Activated naive CD4-positive, alpha-beta T cell treated with anti-CD3 and anti-CD28 coated beads, Interleukin-2, amount 50 U/mL, for 16 hours (primary cell): Measurements from ENCODE around the gene GRIP1.

ENCODE experiments used
- DNase-seq: peaks from one replicate; pipeline ENCODE4 v3.0.0-alpha.2; 2020

GRIP1 gene

DNA sequence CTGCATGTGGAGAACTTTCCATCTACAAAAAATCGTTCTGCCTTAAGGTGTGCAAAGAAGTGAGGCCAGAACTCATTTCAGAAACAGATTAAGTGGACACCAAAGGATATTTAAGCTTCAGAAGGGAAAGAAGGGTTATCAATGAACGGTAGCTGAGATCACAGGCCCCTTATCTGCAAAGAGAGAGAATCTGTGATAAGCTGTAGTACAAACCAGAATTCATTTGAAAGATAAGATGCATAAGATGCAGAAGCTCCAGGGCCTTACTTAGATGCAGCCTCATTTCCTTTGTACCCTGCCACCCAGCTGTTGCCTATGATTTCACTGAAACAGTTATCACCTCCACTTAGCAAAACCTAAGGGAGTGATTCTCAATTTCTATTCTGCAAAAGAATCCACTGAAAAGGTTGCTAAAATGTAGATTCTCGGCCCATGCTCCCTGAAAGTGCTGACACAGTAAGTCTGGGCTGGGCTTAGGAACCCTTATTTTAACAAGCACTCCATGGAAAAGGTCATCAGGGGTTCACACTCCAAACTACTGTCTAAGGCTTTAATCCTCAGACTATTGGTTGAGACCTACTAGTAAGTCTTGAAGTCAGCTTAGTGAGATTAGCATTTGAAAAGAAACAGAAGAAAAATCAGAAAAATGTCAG lies 311.7 kb downstream of the GRIP1 start:
- no peak for DNase-seq

DNA sequence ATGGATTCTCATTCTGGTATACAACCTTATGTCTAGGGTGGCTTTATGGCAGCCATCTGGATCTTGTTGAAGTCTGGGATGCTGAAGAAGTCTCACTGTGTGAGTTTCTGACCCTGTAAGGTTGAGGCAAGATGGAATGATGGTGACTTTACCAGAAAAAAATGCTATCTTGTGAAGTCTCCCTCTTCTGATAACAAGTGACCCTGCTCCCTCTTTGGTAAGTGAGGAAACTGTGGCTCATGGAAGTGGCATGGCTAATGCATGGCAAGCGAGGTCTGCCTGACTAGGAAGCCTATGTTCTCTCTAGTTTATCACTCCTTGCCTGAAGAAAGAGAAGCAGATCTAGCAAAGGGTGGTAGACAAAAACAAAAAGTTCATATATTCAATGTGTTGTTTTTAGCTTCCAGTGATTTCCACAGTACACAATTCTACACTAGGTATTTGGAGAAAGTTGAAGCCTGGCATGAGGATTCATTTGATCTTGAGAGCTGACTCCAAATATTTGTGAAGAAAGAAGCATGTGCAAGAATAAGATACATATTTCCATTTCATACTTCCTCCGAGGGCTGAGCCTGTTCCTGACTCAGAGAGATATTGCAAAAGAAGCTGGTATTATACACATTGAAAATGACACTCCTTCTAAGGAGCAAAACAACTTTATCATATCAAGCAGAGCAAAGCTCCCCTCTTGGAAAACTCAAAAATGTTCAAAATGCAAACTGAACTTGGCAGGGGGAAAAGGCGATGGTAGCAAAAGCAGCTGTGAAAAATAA lies 313.0 kb downstream of the GRIP1 start:
- DNase-seq: no peak

GRCh38 chr12:66361703-66362102 lies 317.2 kb downstream of the GRIP1 start:
- no peak for DNase-seq

- DNase-seq: no peak
Measured at GRCh38 chr12:66359300-66359699, 319.6 kb downstream of the GRIP1 start.

DNA sequence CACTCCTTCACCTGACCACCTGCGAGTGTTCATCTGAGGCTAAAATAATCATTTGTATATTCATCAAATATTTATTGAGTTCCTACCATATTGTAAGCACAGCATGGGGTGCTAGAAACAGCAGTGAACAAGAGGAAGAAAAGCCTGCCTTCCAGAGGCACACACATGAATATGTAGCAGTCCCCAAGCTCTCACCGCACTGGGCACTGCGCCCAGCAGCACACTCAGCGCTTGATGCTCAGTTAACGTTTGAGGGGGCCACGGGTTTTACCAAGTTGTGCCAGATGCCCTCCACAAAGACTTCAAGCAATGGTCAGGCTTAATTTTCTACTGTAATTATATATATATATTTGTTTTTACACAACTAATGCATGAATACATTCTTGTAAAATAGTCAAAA lies 324.6 kb downstream of the GRIP1 start:
- DNase-seq: no peak

DNA sequence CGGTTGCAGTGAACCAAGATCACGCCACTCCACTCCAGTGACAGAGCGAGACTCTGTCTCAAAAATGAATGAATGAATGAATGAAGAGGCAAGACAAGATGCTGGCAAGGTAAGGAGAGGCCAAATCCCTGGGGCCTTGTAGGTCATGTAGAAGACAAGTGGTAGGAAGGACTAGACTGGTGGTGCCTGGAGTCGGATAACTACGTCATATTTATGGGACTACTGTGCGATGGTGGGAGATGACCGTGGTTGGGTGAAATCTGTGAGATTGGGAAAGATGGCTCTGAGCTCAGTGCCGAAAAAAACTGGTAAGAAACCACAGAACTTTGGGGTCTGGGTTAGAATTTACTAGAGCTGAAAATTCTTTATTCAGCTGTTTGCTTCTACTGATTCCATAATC lies 326.0 kb downstream of the GRIP1 start:
- no peak for DNase-seq

DNA sequence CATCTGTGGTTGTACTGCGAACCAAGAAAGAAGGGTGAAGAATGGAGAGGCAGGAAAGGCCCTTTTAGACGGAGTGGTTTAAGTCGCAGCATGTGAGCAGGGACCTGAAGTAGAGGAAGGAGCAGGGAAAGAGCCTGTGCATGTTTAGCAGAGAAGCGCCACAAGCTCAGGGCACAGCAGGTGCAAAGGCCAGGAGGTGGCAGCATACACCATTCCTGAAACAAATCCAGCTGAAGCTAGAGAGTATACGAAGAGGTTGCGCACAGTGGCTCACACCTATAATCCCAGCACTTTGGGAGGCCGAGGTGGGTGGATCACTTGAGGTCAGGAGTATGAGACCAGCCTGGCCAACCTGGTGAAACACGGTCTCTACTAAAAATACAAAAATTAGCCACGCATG lies 326.7 kb downstream of the GRIP1 start:
- DNase-seq: no peak

GRCh38 chr12:66351301-66351700 lies 327.6 kb downstream of the GRIP1 start:
- DNase-seq: no peak

GRCh38 chr12:66345956-66346355 lies 332.9 kb downstream of the GRIP1 start:
- no peak for DNase-seq

DNA sequence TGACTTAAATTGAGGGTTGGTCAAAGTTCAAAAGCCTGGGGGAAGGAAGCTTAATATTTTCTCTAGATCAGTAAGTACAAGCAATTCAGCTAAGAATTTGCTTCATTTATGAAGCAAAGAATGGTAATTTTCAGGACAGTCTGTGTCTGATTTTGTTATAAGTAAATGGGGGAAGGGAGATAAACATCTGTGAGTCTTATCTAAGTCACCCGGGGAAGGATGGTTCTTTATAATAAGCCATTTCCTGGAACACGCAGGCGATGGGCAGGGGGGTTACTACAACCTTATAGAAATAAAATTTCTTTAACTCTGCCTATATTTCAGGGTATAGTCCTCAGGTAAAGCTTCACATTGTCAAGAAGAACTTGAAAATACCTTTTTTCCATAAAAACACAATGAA lies 333.7 kb downstream of the GRIP1 start:
- DNase-seq: no peak

- DNase-seq: no peak
Measured at GRCh38 chr12:66341126-66341525, 337.8 kb downstream of the GRIP1 start.

- no peak for DNase-seq
Measured at GRCh38 chr12:66340131-66340530, 338.7 kb downstream of the GRIP1 start.

DNA sequence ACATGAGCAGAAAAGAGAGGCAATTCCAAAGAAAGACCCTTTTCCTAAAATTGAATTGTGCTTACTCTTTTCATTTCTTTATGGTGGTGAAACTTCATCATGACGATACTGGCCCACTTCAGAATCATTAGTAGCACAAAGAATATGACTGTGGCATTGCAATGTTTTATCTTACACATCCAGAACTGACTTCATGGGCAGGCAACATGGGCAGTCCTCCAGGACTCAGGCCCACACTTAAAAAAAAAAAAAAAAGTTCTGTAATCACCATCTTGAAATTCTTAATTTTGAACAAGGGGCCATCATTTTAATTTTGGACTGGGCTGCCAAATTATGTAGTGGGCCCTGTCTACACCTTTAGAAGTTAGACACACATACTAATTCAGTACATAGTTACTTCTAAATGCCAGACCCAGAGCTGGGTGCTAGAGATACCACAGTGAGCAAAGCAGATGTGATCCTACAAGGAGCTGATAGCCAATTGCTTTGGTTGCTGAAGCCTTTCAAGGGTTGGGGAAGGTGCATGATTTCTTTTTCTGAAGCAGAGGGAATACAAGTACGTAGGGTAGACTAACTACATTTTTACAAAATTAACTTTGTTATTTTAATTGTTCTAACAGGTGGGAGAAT lies 341.4 kb downstream of the GRIP1 start:
- DNase-seq: no peak

DNA sequence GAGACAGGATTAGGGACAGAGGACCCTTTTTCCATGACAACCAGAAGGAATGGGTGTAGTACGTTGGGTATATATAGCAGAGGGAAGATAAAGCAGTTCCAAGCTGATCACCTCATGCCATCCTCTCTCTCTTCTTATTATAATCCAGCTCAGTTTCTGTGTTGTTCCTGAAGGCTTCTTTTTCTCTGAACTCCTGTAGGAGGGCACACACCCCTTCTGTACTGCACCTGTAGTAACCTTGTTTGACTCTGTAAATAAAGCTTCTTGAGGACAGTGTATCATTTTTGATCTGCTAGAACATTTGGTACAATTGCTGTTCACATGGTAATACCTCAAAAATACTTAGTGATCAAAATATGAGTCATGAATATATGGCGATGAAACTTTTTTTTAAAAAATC lies 343.1 kb downstream of the GRIP1 start:
- DNase-seq: no peak

GRCh38 chr12:66331814-66332213 lies 347.1 kb downstream of the GRIP1 start:
- no peak for DNase-seq

GRCh38 chr12:66331016-66331415 lies 347.9 kb downstream of the GRIP1 start:
- no peak for DNase-seq

DNA sequence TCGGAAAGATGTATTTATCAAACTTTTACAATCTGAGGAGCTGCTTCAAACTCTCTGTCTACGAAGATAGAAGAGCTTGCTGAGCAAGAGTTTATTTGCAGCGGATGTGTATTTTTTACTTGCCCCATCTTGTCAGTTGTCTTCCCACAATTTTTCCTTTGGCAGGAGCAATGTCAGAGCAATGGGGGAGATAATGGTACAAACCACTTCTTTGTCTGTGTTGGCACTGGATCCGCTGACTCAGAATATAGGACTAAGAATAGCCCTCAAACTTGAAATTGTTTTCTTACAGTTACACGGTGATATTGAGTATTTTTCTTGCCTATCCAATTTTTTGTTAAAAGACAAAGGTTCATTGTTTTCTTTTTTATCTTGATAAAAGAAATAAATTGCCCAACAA lies 348.9 kb downstream of the GRIP1 start:
- no peak for DNase-seq

GRCh38 chr12:66323017-66323416 lies 355.9 kb downstream of the GRIP1 start:
- no peak for DNase-seq

GRCh38 chr12:66321435-66321834 lies 357.4 kb downstream of the GRIP1 start:
- no peak for DNase-seq

DNA sequence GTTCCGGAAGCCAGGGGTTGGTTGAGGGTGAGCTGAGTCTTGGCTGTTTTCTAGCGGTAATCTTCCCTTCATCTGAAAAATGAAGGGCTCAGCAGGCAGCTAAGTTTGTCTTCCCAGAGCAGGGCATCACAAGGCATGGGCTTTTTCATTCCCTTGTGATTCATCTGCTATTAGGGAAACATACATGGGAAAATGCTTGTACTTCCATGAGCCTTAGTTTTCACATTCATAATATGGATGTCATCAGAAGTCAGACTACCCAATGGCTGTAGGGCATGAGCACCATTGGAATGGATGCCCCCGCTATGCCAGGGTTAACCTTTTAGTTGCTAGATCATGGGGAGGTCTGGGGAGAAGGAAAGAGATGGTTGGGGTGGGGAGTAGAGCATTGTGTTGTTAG lies 357.9 kb downstream of the GRIP1 start:
- DNase-seq: no peak

- DNase-seq: no peak
Measured at GRCh38 chr12:66319266-66319954, 359.5 kb downstream of the GRIP1 start.

GRCh38 chr12:66314278-66314677 lies 364.6 kb downstream of the GRIP1 start:
- DNase-seq: no peak

DNA sequence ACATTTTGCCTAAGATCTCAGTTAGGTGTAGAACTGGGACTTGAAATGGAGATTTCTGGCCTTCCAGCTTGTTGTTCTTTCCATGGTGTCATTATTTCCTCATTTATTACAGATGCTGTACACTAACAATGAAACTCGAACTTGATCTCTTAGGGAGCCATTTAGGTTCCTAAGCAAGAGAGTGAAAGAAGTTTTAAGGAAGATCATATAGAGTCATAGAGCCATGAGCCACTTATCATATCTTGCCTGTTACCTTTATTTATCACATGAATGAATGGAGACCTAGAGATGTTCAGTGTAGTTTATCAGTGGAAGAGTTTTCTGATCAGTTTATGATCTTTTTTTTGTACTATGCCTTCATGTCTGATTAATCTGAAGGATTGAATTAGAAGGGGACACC lies 366.7 kb downstream of the GRIP1 start:
- DNase-seq: no peak

DNA sequence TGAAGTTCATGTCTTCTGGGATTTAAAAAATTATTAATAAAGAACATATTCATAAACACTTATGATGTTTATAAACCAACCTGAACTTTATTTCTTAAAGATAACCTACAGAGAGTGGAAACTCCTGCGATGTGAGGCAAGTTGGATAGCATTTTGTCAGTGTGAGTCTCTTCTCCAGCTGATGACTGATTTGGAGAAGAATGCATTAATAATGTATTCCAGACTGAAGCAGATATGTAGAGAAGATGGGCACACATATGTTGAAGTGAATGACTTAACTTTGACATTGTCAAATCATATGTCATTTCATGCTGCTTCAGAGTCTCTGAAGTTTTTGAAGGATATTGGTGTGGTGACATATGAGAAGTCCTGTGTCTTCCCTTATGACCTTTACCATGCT lies 369.3 kb downstream of the GRIP1 start:
- DNase-seq: no peak
